Large intestine (tissue), 12 donors: ENCODE results near the gene ARTN. TPM values are rescaled to one million over a fixed set of nuclear protein-coding genes. Genes with fewer than 3 reads are reported as not detected.

Experiments used
- DNase-seq, 2 donors: peaks; one replicate each; pipeline versions ENCODE4 v3.0.0 to v3.0.0-alpha.2; 2013
- H3K27ac ChIP-seq: one replicate; pipeline ENCODE4 v1.5.1; 2013; ENCODE audit warnings: low read length
- H3K27me3 ChIP-seq: 2 replicates; pipeline ENCODE4 v1.6.1; 2013; ENCODE audit warnings: low read length; ENCODE audit not compliant: control insufficient read depth, insufficient read depth
- H3K36me3 ChIP-seq: 2 replicates; pipeline ENCODE4 v1.6.1; 2013; ENCODE audit warnings: low read length; ENCODE audit not compliant: control insufficient read depth, insufficient read depth
- H3K4me1 ChIP-seq: one replicate; pipeline ENCODE4 v1.6.1; 2013; ENCODE audit warnings: low read length; ENCODE audit not compliant: control insufficient read depth, insufficient read depth
- H3K4me3 ChIP-seq: one replicate; pipeline ENCODE4 v1.5.1; 2013; ENCODE audit warnings: low read length
- H3K9me3 ChIP-seq: one replicate; pipeline ENCODE4 v1.6.1; 2013; ENCODE audit warnings: mild to moderate bottlenecking, low read depth, low read length, moderate library complexity; ENCODE audit not compliant: control insufficient read depth
- WGBS: methylation state at CpG from one replicate; pipeline ENCODE4 v1.1.5; 2013; ENCODE audit warnings: low lambda C conversion rate; ENCODE audit not compliant: insufficient coverage; 5-methylcytosine and 5-hydroxymethylcytosine counted together
- long read RNA-seq, 11 donors: transcript quantifications; one replicate each; lab custom pipeline, GENCODE V29; 2026
- polyA plus RNA-seq: library from polyadenylated mRNA; unstranded; fragments of 120-200 nt; gene quantifications from one replicate; pipeline ENCODE4 v1.2.1, GENCODE V29; 2013

ARTN gene
- polyA plus RNA-seq: 1.4 TPM
- long read RNA-seq, donor 1: 0 reads
- long read RNA-seq, donor 2: 0 reads
- long read RNA-seq, donor 3: 0 reads
- long read RNA-seq, donor 4: 0 reads
- long read RNA-seq, donor 5: 0 reads
- long read RNA-seq, donor 6: 0 reads
- long read RNA-seq, donor 7: 0 reads
- long read RNA-seq, donor 8: 0 reads
- long read RNA-seq, donor 9, partial matches to known transcripts: 0 of 2 reads
- long read RNA-seq, donor 9, other reads (novel, unspliced or antisense): 0 of 2 reads
- long read RNA-seq, donor 10, partial matches to known transcripts: 0 of 1 reads
- long read RNA-seq, donor 10, other reads (novel, unspliced or antisense): 0 of 1 reads
- long read RNA-seq, donor 11, partial matches to known transcripts: 0 of 1 reads
- long read RNA-seq, donor 11, other reads (novel, unspliced or antisense): 0 of 1 reads

- DNase-seq: peak in 1 of 2 donors; percentile 69
- Histone ChIP-seq H3K27ac (no peak within 1 kb of the TSS), H3K4me3 (peak within 1 kb of the TSS; percentile 35), H3K27me3 (peaks cover 12% of the 10 kb centered on the region), H3K36me3 (no peaks in the 10 kb centered on the region), H3K9me3 (peaks cover 2% of the 10 kb centered on the region), H3K4me1 (peaks cover 28% of the 10 kb centered on the region)
- no CpG with 5 or more reads among the region's 42 CpGs for WGBS
Observed at GRCh38 chr1:43933386-43934100, at the start of gene ARTN. Gene ARTN, plus strand, starts transcription at chr1:43933801. Its CDS starts 1,856 bp downstream, at chr1:43935657.

- no peaks in the 10 kb centered on the region for H3K36me3 ChIP-seq
- no peak overlapping the region for H3K27ac ChIP-seq
- H3K27me3 ChIP-seq: no peaks in the 10 kb centered on the region
- no peak overlapping the region for H3K4me3 ChIP-seq
- peak in 1 of 2 donors; percentile 6 for DNase-seq
- no CpG with 5 or more reads among the region's 12 CpGs for WGBS
- no peaks in the 10 kb centered on the region for H3K4me1 ChIP-seq
- H3K9me3 ChIP-seq: no peaks in the 10 kb centered on the region
Observed at GRCh38 chr1:43885279-43885801, 48.3 kb upstream of the ARTN start.

- Histone ChIP-seq H3K4me1 (no peaks in the 10 kb centered on the region), H3K27me3 (no peaks in the 10 kb centered on the region), H3K4me3 (no peak overlapping the region), H3K27ac (no peak overlapping the region), H3K9me3 (no peaks in the 10 kb centered on the region), H3K36me3 (no peaks in the 10 kb centered on the region)
- no peak for DNase-seq
Observed at GRCh38 chr1:43887748-43888147, 45.9 kb upstream of the ARTN start.

- Histone ChIP-seq H3K27ac (no peak overlapping the region), H3K4me1 (no peaks in the 10 kb centered on the region), H3K27me3 (no peaks in the 10 kb centered on the region), H3K4me3 (no peak overlapping the region), H3K9me3 (no peaks in the 10 kb centered on the region), H3K36me3 (no peaks in the 10 kb centered on the region)
- no CpG with 5 or more reads among the region's 5 CpGs for WGBS
- DNase-seq: no peak
Observed at GRCh38 chr1:43890815-43891214, 42.8 kb upstream of the ARTN start.

GRCh38 chr1:43893006-43893405, 40.6 kb upstream of the ARTN start:
- Histone ChIP-seq H3K36me3 (no peaks in the 10 kb centered on the region), H3K9me3 (no peaks in the 10 kb centered on the region), H3K4me1 (no peaks in the 10 kb centered on the region), H3K27ac (no peak overlapping the region), H3K27me3 (no peaks in the 10 kb centered on the region), H3K4me3 (no peak overlapping the region)
- DNase-seq: no peak
- no CpG with 5 or more reads among the region's 1 CpG for WGBS

GRCh38 chr1:43898981-43899380, 34.6 kb upstream of the ARTN start:
- Histone ChIP-seq H3K27ac (no peak overlapping the region), H3K4me1 (no peaks in the 10 kb centered on the region), H3K4me3 (no peak overlapping the region), H3K9me3 (peaks cover 2% of the 10 kb centered on the region), H3K27me3 (no peaks in the 10 kb centered on the region), H3K36me3 (peaks cover 10% of the 10 kb centered on the region)
- DNase-seq: no peak
- WGBS: no CpG with 5 or more reads among the region's 12 CpGs

- WGBS: no CpG with 5 or more reads among the region's 3 CpGs
- Histone ChIP-seq H3K27me3 (no peaks in the 10 kb centered on the region), H3K36me3 (peaks cover 10% of the 10 kb centered on the region), H3K4me3 (no peak overlapping the region), H3K27ac (no peak overlapping the region), H3K4me1 (no peaks in the 10 kb centered on the region), H3K9me3 (peaks cover 2% of the 10 kb centered on the region)
- no peak for DNase-seq
Observed at GRCh38 chr1:43900386-43900785, 33.2 kb upstream of the ARTN start.

- Histone ChIP-seq H3K36me3 (peaks cover 10% of the 10 kb centered on the region), H3K4me1 (no peaks in the 10 kb centered on the region), H3K27ac (no peak overlapping the region), H3K27me3 (no peaks in the 10 kb centered on the region), H3K4me3 (no peak overlapping the region), H3K9me3 (peaks cover 2% of the 10 kb centered on the region)
- no CpG with 5 or more reads among the region's 7 CpGs for WGBS
- no peak for DNase-seq
Observed at GRCh38 chr1:43901196-43901961, 32.2 kb upstream of the ARTN start.

GRCh38 chr1:43902058-43902831, 31.4 kb upstream of the ARTN start:
- no peaks in the 10 kb centered on the region for H3K4me1 ChIP-seq
- DNase-seq: no peak
- H3K4me3 ChIP-seq: no peak overlapping the region
- no CpG with 5 or more reads among the region's 4 CpGs for whole genome bisulfite sequencing
- H3K9me3 ChIP-seq: peaks cover 2% of the 10 kb centered on the region
- no peak overlapping the region for H3K27ac ChIP-seq
- no peaks in the 10 kb centered on the region for H3K27me3 ChIP-seq
- peaks cover 10% of the 10 kb centered on the region for H3K36me3 ChIP-seq
